Activated naive CD4-positive, alpha-beta T cell treated with anti-CD3 and anti-CD28 coated beads for 36 hours (primary cell): ENCODE measurements around the gene IKZF2. TPM values are rescaled to one million over a fixed set of nuclear protein-coding genes. Genes with fewer than 3 reads are reported as not detected.
"Not testable (repeated sequence)": the region's sequence is repeated elsewhere in the genome, so short reads cannot be mapped to it uniquely, and the experiment has no call there.

Experiments used
- CTCF ChIA-PET: fragments of 350-600 bp; sonication (Branson Sonifier 250); formaldehyde crosslinking; loops from one replicate; lab custom pipeline; 2021; ENCODE audit warnings: antibody characterized with exemption; lab: Charles Lee
- DNase-seq: peaks from one replicate; pipeline ENCODE4 v3.0.0-alpha.2; 2020
- H3K27ac Mint-ChIP-seq: one replicate; pipeline ENCODE4 v1.8.0; 2021; ENCODE audit warnings: mild to moderate bottlenecking, mixed read lengths
- H3K27me3 Mint-ChIP-seq: one replicate; pipeline ENCODE4 v1.8.0; 2021; ENCODE audit warnings: low read depth, mixed read lengths
- H3K36me3 Mint-ChIP-seq: one replicate; pipeline ENCODE4 v1.8.0; 2021; ENCODE audit warnings: low read depth, mixed read lengths
- H3K4me1 Mint-ChIP-seq: one replicate; pipeline ENCODE4 v1.8.0; 2021; ENCODE audit warnings: low read depth, mixed read lengths
- H3K4me3 Mint-ChIP-seq: one replicate; pipeline ENCODE4 v1.8.0; 2021; ENCODE audit warnings: mild to moderate bottlenecking, moderate library complexity, mixed read lengths
- H3K9me3 Mint-ChIP-seq: one replicate; pipeline ENCODE4 v1.8.0; 2021; ENCODE audit warnings: mixed read lengths
- intact Hi-C: fragments of 100-400 bp; cut with micrococcal nuclease; formaldehyde crosslinking; loops from one replicate; pipeline ENCODE4 v1.15.1; 2023
- total RNA-seq, 2 experiments: library from RNA; stranded (reverse); gene quantifications; one replicate each; pipeline ENCODE4 v1.2.3, GENCODE V29; 2021

The IKZF2 gene
- total RNA-seq, 2 experiments from 2014 or later, result 1.6 to 1.7 TPM

- Mint-ChIP-seq H3K4me1 (no peaks in the 10 kb centered on the region), H3K27ac (no peak overlapping the region), H3K9me3 (peaks cover 1% of the 10 kb centered on the region), H3K36me3 (no peaks in the 10 kb centered on the region), H3K4me3 (no peak overlapping the region), H3K27me3 (no peaks in the 10 kb centered on the region)
- CTCF ChIA-PET, result no interaction called here
- DNase-seq, result no peak
- intact Hi-C loops, result no loop called here
Observed at GRCh38 chr2:213057977-213058376, 93.4 kb downstream of the IKZF2 start.

- no peak for DNase-seq
- no peaks in the 10 kb centered on the region for H3K36me3 Mint-ChIP-seq
- no peak overlapping the region for H3K4me3 Mint-ChIP-seq
- no peak overlapping the region for H3K27ac Mint-ChIP-seq
- H3K27me3 Mint-ChIP-seq, result peaks cover 3% of the 10 kb centered on the region
- H3K9me3 Mint-ChIP-seq, result no peaks in the 10 kb centered on the region
- intact Hi-C loops, result no loop called here
- CTCF ChIA-PET, result no interaction called here
- H3K4me1 Mint-ChIP-seq, result no peaks in the 10 kb centered on the region
Observed at GRCh38 chr2:213046431-213046830, 105.0 kb downstream of the IKZF2 start.

GRCh38 chr2:213043566-213043965 lies 107.8 kb downstream of the IKZF2 start:
- no peaks in the 10 kb centered on the region for H3K36me3 Mint-ChIP-seq
- no peak overlapping the region for H3K4me3 Mint-ChIP-seq
- intact Hi-C loops, result no loop called here
- no peak overlapping the region for H3K27ac Mint-ChIP-seq
- DNase-seq, result no peak
- H3K27me3 Mint-ChIP-seq, result peaks cover 4% of the 10 kb centered on the region
- no peaks in the 10 kb centered on the region for H3K9me3 Mint-ChIP-seq
- no peaks in the 10 kb centered on the region for H3K4me1 Mint-ChIP-seq
- CTCF ChIA-PET, result no interaction called here

GRCh38 chr2:213042262-213042661 lies 109.2 kb downstream of the IKZF2 start:
- CTCF ChIA-PET, result no interaction called here
- Mint-ChIP-seq H3K4me1 (no peaks in the 10 kb centered on the region), H3K4me3 (no peak overlapping the region), H3K9me3 (no peaks in the 10 kb centered on the region), H3K36me3 (no peaks in the 10 kb centered on the region), H3K27me3 (peaks cover 4% of the 10 kb centered on the region), H3K27ac (no peak overlapping the region)
- no peak for DNase-seq
- intact Hi-C loops, result no loop called here

- Mint-ChIP-seq H3K9me3 (no peaks in the 10 kb centered on the region), H3K36me3 (no peaks in the 10 kb centered on the region), H3K4me3 (no peak overlapping the region), H3K4me1 (peaks cover 9% of the 10 kb centered on the region), H3K27ac (no peak overlapping the region), H3K27me3 (peaks cover 4% of the 10 kb centered on the region)
- intact Hi-C loops, result no loop called here
- CTCF ChIA-PET, result no interaction called here
- no peak for DNase-seq
Observed at GRCh38 chr2:213036836-213037235, 114.6 kb downstream of the IKZF2 start.

- Mint-ChIP-seq H3K36me3 (no peaks in the 10 kb centered on the region), H3K4me3 (no peak overlapping the region), H3K27me3 (no peaks in the 10 kb centered on the region), H3K27ac (no peak overlapping the region), H3K9me3 (no peaks in the 10 kb centered on the region), H3K4me1 (peaks cover 9% of the 10 kb centered on the region)
- intact Hi-C loops, result no loop called here
- no peak for DNase-seq
- CTCF ChIA-PET, result no interaction called here
Observed at GRCh38 chr2:213034585-213034984, 116.8 kb downstream of the IKZF2 start.

GRCh38 chr2:213032607-213033006 lies 118.8 kb downstream of the IKZF2 start:
- H3K4me3 Mint-ChIP-seq, result no peak overlapping the region
- intact Hi-C loops, result no loop called here
- no peaks in the 10 kb centered on the region for H3K36me3 Mint-ChIP-seq
- DNase-seq, result no peak
- H3K27ac Mint-ChIP-seq, result no peak overlapping the region
- H3K4me1 Mint-ChIP-seq, result peaks cover 9% of the 10 kb centered on the region
- H3K27me3 Mint-ChIP-seq, result no peaks in the 10 kb centered on the region
- H3K9me3 Mint-ChIP-seq, result no peaks in the 10 kb centered on the region
- CTCF ChIA-PET, result no interaction called here

- Mint-ChIP-seq H3K4me3 (no peak overlapping the region), H3K27ac (no peak overlapping the region), H3K36me3 (no peaks in the 10 kb centered on the region), H3K9me3 (no peaks in the 10 kb centered on the region), H3K27me3 (peaks cover 3% of the 10 kb centered on the region), H3K4me1 (peaks cover 9% of the 10 kb centered on the region)
- DNase-seq, result no peak
- CTCF ChIA-PET, result no interaction called here
- intact Hi-C loops, result loop anchor here (1.0 to 2.0 kb wide), 4 partner anchors 9 to 292 kb away; no protein-coding TSS in a partner anchor
Observed at GRCh38 chr2:213022987-213023386, 128.4 kb downstream of the IKZF2 start.

- peak; percentile 8 for DNase-seq
- Mint-ChIP-seq H3K27ac (no peak overlapping the region), H3K27me3 (peaks cover 6% of the 10 kb centered on the region), H3K9me3 (no peaks in the 10 kb centered on the region), H3K4me3 (no peak overlapping the region), H3K4me1 (peaks cover 10% of the 10 kb centered on the region), H3K36me3 (no peaks in the 10 kb centered on the region)
- intact Hi-C loops, result loop anchor here (1.0 to 2.0 kb wide), 4 partner anchors 8 to 291 kb away; no protein-coding TSS in a partner anchor
- CTCF ChIA-PET, result interaction anchor here (0.7 kb wide), 1 partner anchor 55 kb away, joined by 3 read pairs; no protein-coding TSS in a partner anchor
Observed at GRCh38 chr2:213021971-213022899, 129.2 kb downstream of the IKZF2 start.

- H3K9me3 Mint-ChIP-seq, H3K27ac Mint-ChIP-seq, H3K36me3 Mint-ChIP-seq, intact Hi-C loops, CTCF ChIA-PET, H3K4me3 Mint-ChIP-seq, H3K27me3 Mint-ChIP-seq, DNase-seq: not testable (repeated sequence)
- peaks cover 21% of the 10 kb centered on the region for H3K4me1 Mint-ChIP-seq
Observed at GRCh38 chr2:213020913-213021312, 130.5 kb downstream of the IKZF2 start.

- Mint-ChIP-seq H3K36me3 (no peaks in the 10 kb centered on the region), H3K4me3 (no peak overlapping the region), H3K4me1 (peaks cover 25% of the 10 kb centered on the region), H3K9me3 (no peaks in the 10 kb centered on the region), H3K27me3 (peaks cover 9% of the 10 kb centered on the region), H3K27ac (no peak overlapping the region)
- DNase-seq, result no peak
- CTCF ChIA-PET, result no interaction called here
- intact Hi-C loops, result no loop called here
Observed at GRCh38 chr2:213020268-213020667, 131.1 kb downstream of the IKZF2 start.

GRCh38 chr2:213019368-213019767 lies 132.0 kb downstream of the IKZF2 start:
- intact Hi-C loops, result no loop called here
- CTCF ChIA-PET, result no interaction called here
- Mint-ChIP-seq H3K27me3 (peaks cover 9% of the 10 kb centered on the region), H3K27ac (no peak overlapping the region), H3K9me3 (no peaks in the 10 kb centered on the region), H3K36me3 (no peaks in the 10 kb centered on the region), H3K4me3 (no peak overlapping the region), H3K4me1 (peaks cover 27% of the 10 kb centered on the region)
- DNase-seq, result no peak
